Esophagus muscularis mucosa (tissue), 4 donors: Measurements from ENCODE around the gene PLIN5. TPM values are rescaled to one million over a fixed set of nuclear protein-coding genes. Genes with fewer than 3 reads are reported as not detected.

Experiments used
- DNase-seq: peaks from one replicate; pipeline ENCODE4 v3.0.0-alpha.2; 2017; ENCODE audit errors: extremely low spot score
- H3K27ac ChIP-seq, 4 donors: fragments of 200-600 bp; sonication (generic); replicated peaks in 1 of 4; 1 replicate in 3 of 4; 2 replicates in 1 of 4; pipeline ENCODE4 v1.5.1; 2016 to 2019; ENCODE audit warnings: mild to moderate bottlenecking in 1 of 4
- H3K27me3 ChIP-seq, 4 donors: fragments of 200-600 bp; sonication (generic); one replicate each; pipeline versions ENCODE4 v1.5.1 to v1.6.0; 2016 to 2019
- H3K36me3 ChIP-seq, 4 donors: fragments of 200-600 bp; sonication (generic); one replicate each; pipeline ENCODE4 v1.5.1; 2016 to 2019
- H3K4me1 ChIP-seq, 4 donors: fragments of 200-600 bp; sonication (generic); one replicate each; pipeline ENCODE4 v1.5.1; 2016 to 2019
- H3K4me3 ChIP-seq, 4 donors: fragments of 200-600 bp; sonication (generic); 1 replicate in 2 of 4; 2 replicates in 2 of 4; pipeline ENCODE4 v1.5.1; 2016 to 2019; ENCODE audit warnings: mild to moderate bottlenecking in 4 of 4, moderate library complexity in 1 of 4
- H3K9me3 ChIP-seq, 4 donors: fragments of 200-600 bp; sonication (generic); 1 replicate in 3 of 4; 2 replicates in 1 of 4; pipeline ENCODE4 v1.5.1; 2016 to 2019
- EP300 ChIP-seq: sonication (generic); formaldehyde crosslinking; IDR thresholded peaks from one replicate; pipeline ENCODE4 v1.6.1; 2017; ENCODE audit warnings: antibody characterized with exemption
- POLR2A ChIP-seq: fragments of 450-650 bp; IDR thresholded peaks from one replicate; pipeline ENCODE4 v1.6.1; 2017; ENCODE audit warnings: antibody characterized with exemption, moderate library complexity, mild to moderate bottlenecking, low read depth
- POLR2AphosphoS5 ChIP-seq, 2 donors: sonication (generic); formaldehyde crosslinking; IDR thresholded peaks; one replicate each; pipeline ENCODE4 v1.6.1; 2017; ENCODE audit warnings: antibody characterized with exemption in 2 of 2
- WGBS: methylation state at CpG from one replicate; pipeline ENCODE4 v1.1.5; 2018; 5-methylcytosine and 5-hydroxymethylcytosine counted together
- intact Hi-C: fragments of 100-400 bp; cut with DNase I; formaldehyde crosslinking; loops from one replicate; pipeline ENCODE4 v1.15.1; 2023
- total RNA-seq, 4 donors: library from RNA; depleted of rRNA; stranded (reverse); fragments of >200 nt; gene quantifications; one replicate each; pipeline versions ENCODE4 v1.1.0 to v1.2.1, GENCODE V29; 2016
- TF ChIP-seq, protein P1 (sequence below), 3 experiments: fragments of 200-600 bp in 2 of 3; fragments of 450-650 bp in 1 of 3; sonication (generic) in 2 of 3; IDR thresholded peaks; one replicate each; pipeline ENCODE4 v1.5.1; 2017 to 2019; ENCODE audit warnings: antibody characterized with exemption in 3 of 3, mild to moderate bottlenecking in 2 of 3, moderate library complexity in 1 of 3

The PLIN5 gene
- total RNA-seq, 4 donors from 2014 or later, result 7.9 to 11.9 (median 9.1) TPM

DNA sequence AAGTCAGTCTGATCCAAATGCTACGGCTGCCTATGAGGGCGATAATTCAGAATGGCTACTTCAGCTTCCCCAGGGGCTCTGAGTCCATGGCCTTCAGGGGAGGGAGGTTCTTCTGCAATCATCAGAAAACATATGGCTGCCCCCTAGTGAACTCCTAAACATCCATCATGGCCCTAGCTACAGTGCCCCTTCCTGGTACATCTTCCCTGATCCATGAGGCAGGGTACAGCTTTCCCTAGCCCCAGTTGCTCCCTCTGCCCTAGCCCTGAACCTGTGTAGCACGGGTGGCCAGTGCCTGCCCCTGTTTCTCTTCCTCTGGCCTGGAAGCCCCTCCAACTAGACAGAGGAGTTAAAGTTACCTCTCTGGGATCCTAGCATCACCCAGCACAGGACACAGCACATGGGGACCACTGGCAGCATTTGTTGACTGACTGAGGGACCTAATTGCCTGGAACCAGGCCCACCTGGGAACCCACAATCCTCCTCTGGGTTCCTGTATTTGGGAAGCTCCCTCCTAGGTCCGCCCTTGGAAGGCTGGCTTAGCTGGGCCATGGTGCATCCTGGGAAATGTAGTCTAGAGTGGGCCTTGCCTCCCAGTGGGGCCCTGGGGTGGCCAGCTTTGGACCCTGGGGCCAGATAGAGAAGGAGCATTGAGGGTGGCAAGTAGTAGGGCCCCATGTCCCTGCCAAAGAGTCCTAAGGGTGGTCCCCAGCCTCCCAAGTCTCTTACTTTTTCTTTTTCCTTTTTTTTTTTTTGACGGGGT, 42.2 kb upstream of the PLIN5 start:
- Histone ChIP-seq H3K9me3 (no peaks in the 10 kb centered on the region), H3K36me3 (no peaks in the 10 kb centered on the region), H3K27ac (no peak overlapping the region), H3K27me3 (peaks cover 4 to 92% (median 38%) of the 10 kb centered on the region in 4 donors), H3K4me1 (peaks cover 13 to 35% (median 27%) of the 10 kb centered on the region in 4 donors), H3K4me3 (no peak overlapping the region)
- TF ChIP-seq, protein P1, sequence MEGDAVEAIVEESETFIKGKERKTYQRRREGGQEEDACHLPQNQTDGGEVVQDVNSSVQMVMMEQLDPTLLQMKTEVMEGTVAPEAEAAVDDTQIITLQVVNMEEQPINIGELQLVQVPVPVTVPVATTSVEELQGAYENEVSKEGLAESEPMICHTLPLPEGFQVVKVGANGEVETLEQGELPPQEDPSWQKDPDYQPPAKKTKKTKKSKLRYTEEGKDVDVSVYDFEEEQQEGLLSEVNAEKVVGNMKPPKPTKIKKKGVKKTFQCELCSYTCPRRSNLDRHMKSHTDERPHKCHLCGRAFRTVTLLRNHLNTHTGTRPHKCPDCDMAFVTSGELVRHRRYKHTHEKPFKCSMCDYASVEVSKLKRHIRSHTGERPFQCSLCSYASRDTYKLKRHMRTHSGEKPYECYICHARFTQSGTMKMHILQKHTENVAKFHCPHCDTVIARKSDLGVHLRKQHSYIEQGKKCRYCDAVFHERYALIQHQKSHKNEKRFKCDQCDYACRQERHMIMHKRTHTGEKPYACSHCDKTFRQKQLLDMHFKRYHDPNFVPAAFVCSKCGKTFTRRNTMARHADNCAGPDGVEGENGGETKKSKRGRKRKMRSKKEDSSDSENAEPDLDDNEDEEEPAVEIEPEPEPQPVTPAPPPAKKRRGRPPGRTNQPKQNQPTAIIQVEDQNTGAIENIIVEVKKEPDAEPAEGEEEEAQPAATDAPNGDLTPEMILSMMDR (IDR thresholded peaks at IDR 0.05), result no peak
- TF ChIP-seq POLR2A (no peak), EP300 (no peak), POLR2AphosphoS5 (IDR thresholded peaks at IDR 0.05) (no peak)
- 87% methylated on average over 5 of the region's 5 CpGs for WGBS
- intact Hi-C loops, result loop anchor here (5.0 kb wide), 1 partner anchor 60 kb away; the partner anchor contains the start of gene TNFAIP8L1
- DNase-seq, result no peak

DNA sequence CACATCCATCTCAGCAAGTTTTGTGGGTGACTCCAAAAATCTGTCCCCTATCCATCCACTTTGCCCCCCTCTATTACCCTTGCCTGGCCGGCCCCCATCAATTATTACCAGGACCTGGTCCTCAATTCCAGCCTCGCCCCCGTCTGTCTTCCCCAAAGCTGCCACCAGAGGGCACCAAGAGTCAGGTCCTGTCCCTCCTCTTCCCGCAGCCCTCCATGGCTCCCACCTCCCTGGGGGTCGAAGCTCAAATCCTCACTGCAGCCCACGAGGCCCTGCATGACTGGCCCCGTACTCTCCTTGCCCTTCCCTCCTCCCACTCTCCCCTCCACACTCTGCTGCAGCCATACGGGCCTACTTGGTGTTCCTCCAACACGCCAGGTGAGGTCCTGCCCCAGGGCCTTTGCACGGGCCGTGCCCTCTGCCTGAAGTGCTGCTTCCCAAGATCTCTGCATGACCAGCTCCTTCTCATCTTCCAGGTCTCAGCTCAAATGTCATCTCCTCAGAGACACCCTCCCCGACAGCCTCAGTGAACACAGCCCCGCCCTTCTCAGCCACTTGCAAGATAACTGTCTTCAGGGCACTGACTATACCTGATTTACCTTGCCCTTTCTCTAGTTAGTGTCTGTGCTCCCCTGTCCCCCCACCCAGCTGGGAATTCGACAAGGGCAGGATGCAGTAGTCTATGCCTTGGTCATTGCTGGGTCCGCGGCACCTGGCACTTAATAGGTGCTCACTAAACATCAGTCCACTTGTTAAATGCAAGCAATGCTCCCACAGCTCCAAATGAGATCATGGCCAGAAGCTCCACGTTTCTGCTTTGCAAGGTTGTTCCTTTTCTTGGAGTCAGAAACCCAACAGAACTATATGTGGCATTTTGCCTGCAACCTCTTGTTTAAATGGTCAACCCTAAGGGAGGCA, 41.3 kb upstream of the PLIN5 start:
- Histone ChIP-seq H3K36me3 (no peaks in the 10 kb centered on the region), H3K4me3 (no peak overlapping the region), H3K27me3 (peaks cover 4 to 89% (median 32%) of the 10 kb centered on the region in 4 donors), H3K9me3 (no peaks in the 10 kb centered on the region), H3K27ac (peak overlapping the region; percentile 54 to 68 (median 59)), H3K4me1 (peaks cover 13 to 32% (median 23%) of the 10 kb centered on the region in 4 donors)
- DNase-seq, result no peak
- WGBS, result 62% methylated on average over 17 of the region's 17 CpGs
- intact Hi-C loops, result loop anchor here (5.0 kb wide), 1 partner anchor 61 kb away; the partner anchor contains the start of gene TNFAIP8L1
- no peak for TF ChIP-seq POLR2AphosphoS5 (IDR thresholded peaks at IDR 0.05)
- TF ChIP-seq EP300, result no peak
- no peak for TF ChIP-seq POLR2A
- TF ChIP-seq, protein P1 (IDR thresholded peaks at IDR 0.05), result peak; percentile 40 to 70 (median 52)

DNA sequence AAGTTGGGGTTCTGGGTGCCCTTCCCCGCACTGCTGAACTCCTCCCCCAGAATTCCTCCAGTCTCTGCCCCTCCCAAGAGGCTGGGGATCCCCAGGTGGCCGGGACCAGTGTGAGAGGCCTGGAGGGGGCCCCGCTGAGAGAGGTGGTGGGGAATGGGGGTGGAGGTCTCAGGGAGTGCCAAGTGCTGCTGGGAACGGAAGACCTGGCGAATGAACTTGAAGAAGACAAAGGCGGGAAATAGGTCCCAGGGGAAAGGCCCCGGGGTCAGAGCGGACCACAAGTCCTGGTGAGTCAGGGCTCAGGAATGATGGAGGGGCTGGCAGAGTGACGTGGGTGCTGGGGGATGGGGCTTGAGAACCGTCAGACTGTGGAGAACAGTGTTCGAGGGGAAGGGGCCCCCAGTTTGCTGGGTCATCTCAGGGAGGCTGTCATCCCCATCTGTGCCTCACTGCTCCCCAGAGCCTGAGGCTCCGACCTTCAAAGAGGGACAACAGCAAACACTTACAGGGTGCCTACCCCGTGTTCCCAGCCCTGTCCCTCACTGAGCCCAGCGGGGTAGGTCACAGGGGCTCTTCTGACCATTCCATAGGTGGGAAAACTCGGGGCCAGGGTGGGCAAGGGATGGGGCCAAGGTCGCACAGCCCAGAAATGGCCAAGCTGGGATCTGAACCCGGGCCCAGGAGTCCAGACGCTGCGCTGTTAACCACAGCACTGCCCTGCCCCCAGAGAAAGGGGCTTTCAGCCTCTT, 40.4 kb upstream of the PLIN5 start:
- Histone ChIP-seq H3K27me3 (peaks cover 2 to 81% (median 27%) of the 10 kb centered on the region in 4 donors), H3K4me1 (peaks cover 11 to 28% (median 15%) of the 10 kb centered on the region in 4 donors), H3K27ac (peak overlapping the region; percentile 60 to 69 (median 67)), H3K9me3 (no peaks in the 10 kb centered on the region), H3K36me3 (no peaks in the 10 kb centered on the region), H3K4me3 (no peak overlapping the region)
- DNase-seq, result no peak
- 28% methylated on average over 14 of the region's 19 CpGs for WGBS
- intact Hi-C loops, result loop anchor here (5.0 kb wide), 1 partner anchor 62 kb away; the partner anchor contains the start of gene TNFAIP8L1
- TF ChIP-seq POLR2AphosphoS5 (IDR thresholded peaks at IDR 0.05) (peak; percentile 68), EP300 (no peak), POLR2A (no peak)
- TF ChIP-seq, protein P1 (IDR thresholded peaks at IDR 0.05), result no peak

DNA sequence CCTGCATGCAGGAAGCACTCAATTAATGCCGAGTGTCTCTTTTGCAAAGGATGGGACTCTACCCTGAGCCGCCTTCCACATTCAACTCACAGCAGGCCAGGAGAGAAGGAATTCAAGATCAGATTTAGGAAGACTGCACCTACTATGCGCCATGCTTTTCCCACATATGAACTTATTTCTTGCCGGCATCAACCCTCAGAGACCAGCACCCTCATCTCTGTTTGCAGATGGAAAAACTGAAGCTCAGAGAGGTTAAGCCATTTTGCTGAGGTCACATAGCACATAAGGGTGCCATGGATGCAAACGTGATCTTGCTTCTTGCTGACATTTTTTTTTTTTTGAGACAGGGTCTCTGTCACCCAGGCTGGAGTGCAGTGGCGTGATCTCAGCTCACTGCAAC, 38.7 kb upstream of the PLIN5 start:
- 80% methylated on average over 5 of the region's 6 CpGs for WGBS
- TF ChIP-seq POLR2A (no peak), POLR2AphosphoS5 (IDR thresholded peaks at IDR 0.05) (no peak), EP300 (no peak)
- TF ChIP-seq, protein P1 (IDR thresholded peaks at IDR 0.05), result no peak
- DNase-seq, result no peak
- intact Hi-C loops, result no loop called here
- Histone ChIP-seq H3K36me3 (no peaks in the 10 kb centered on the region), H3K4me3 (no peak overlapping the region), H3K4me1 (peaks cover 9 to 24% (median 12%) of the 10 kb centered on the region in 4 donors), H3K9me3 (no peaks in the 10 kb centered on the region), H3K27me3 (peaks cover 0 to 63% (median 15%) of the 10 kb centered on the region in 4 donors), H3K27ac (peak overlapping the region in 1 of 4 donors; percentile 68)
